ENCODE data around the gene TEP1.
"Not testable (repeated sequence)": the region's sequence is repeated elsewhere in the genome, so short reads cannot be mapped to it uniquely, and the experiment has no call there.

The TEP1 gene

GRCh38 chr14:20341032-20341431, 72.3 kb downstream of the TEP1 start:
- not testable (repeated sequence) for DNase-seq (ENCODE audit: low spot score)

GRCh38 chr14:20334017-20334416, 79.3 kb downstream of the TEP1 start:
- DNase-seq (ENCODE audit: low spot score): no peak

DNA sequence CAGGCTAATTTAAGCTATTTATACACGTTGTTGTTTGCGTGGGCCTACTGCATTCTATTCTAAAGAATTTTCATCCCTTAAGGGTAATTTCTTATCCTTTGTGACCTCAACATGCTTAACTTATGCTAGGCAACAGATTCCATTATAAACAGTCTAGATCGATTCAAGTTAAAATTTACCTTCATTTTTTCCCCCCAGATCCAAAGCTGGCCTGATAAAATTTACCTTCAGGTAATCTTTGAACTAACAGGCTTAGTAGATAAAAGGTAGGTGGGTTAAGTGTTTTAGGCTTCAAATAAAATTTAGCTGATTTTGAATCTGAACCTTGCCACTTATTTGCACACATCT, 79.8 kb downstream of the TEP1 start:
- DNase-seq (ENCODE audit: low spot score): no peak

- peak; percentile 64 for DNase-seq (ENCODE audit: low spot score)
These were observed 80.4 kb downstream of the TEP1 start, which contains the start of gene CCNB1IP1 for GRCh38 chr14:20332788-20333493. Gene CCNB1IP1, minus strand, starts transcription at chr14:20333279. Its CDS starts 16,756 bp downstream, at chr14:20316523.

DNA sequence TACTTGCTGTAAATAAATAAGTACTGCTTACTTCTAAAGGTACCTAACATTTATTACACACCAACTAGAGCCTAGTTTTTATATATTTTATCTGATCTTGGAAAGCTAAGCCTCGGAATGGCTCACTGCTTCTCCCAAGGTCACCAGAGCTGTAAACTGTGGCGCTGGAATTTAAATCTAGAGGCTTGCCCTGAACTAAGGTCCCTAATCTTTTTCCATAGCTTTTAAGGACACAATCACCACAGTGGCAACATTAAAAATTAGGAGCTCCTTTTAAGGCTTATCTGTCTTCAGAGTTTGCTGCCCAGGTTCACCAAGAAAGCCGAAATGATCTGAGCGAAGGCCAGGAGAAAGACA, 80.9 kb downstream of the TEP1 start:
- DNase-seq (ENCODE audit: low spot score): no peak

DNA sequence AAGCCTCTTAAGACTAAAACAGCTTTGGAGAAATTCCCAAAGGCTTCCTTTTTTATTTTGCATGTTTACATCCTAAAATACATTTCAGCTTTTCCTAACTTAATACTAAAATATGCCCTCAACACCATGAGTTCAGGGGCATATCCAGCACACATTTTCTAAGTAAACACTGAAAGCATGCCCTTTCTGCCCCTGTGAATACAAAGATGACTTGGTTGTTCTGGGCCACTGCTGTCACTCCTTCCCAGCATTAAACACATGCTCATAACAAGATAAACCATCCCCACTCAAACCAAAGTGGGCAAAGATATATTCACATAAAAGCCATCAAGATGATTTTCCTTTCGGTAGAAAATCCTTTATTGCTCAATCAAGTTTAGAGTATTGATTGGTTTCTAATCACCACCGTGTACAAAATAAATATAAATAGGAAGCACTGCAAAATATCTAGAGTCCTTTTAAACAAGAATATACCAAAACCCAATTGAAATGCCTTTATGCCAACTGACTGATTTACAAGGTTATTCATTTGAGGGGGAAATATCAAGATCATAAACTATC, 82.2 kb downstream of the TEP1 start:
- no peak for DNase-seq (ENCODE audit: low spot score)

DNA sequence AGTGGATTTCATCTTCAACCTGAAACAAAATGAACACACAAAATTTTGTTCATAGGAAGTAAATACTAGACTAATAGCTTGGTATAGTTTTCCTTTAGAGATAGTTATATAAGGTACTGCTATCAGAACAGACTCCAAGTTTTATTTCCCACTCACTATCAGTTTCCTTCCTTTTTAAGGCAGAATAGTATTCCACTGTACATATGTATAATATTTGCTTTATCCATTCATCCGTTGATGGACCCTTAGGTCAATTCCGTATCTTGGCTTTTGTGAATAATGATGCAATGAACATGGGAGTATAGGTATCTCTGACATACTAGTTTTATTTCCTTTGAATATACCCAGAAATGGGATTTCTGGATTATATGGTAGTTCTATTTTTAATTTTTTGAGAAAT, 83.9 kb downstream of the TEP1 start:
- DNase-seq (ENCODE audit: low spot score): no peak

GRCh38 chr14:20328705-20329104, 84.6 kb downstream of the TEP1 start:
- no peak for DNase-seq (ENCODE audit: low spot score)

DNA sequence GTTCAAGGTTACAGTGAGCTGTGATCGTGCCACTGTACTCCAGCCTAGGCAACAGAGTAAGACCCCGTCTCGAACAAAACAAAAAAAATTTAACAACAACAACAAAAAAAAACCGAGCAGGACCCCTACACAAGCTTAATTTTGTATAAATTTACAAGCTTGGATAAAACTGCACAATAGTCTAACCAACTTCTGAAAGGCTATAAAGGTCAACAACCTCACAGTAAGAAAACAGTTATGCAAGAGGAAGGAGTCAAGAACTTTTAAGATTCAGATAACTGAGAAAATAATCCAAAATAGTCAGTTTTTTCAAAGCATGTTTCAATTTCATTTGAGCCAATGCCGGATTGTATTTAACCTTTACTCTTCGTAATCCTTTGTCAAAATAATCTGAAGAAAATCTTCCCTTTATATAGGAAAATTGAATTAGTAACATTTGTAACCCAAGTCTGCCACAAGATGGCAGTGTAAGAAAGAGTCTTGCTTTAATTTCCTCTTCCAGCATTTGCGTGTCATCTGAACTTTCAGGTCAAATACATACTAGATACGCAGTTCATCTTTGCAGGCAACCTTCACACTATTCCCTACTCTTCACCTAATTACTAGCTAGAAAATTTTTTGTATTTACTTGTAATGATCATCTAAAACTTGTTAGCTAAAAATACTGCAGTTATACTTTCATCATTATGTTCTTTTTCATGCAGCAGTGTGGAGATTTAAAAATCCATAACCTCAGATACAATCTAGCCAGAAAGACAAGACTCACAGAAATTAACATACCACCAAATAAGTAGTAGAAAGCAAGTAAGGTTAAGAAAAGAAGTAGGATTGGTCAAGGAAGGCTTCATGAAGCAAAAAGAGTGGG, 86.1 kb downstream of the TEP1 start:
- peak; percentile 81 for DNase-seq (ENCODE audit: low spot score)

- DNase-seq (ENCODE audit: low spot score): no peak
These were observed 95.6 kb downstream of the TEP1 start for GRCh38 chr14:20317720-20318119.
